GM12892 (cell line): ENCODE measurements around the gene CHAC1.
"Not testable (repeated sequence)": the region's sequence is repeated elsewhere in the genome, so short reads cannot be mapped to it uniquely, and the experiment has no call there.

ENCODE experiments used
- POLR2A ChIP-seq: IDR thresholded peaks from 2 replicates; pipeline ENCODE4 v1.6.1; 2011; ENCODE audit warnings: low read depth, low read length, control low read depth
- TAF1 ChIP-seq: IDR thresholded peaks from 2 replicates; pipeline ENCODE4 v1.6.1; 2011; ENCODE audit warnings: low read depth, mild to moderate bottlenecking, control low read depth, low read length, borderline replicate concordance

GRCh38 chr15:40962317-40962716, 9.0 kb downstream of the CHAC1 start:
- not testable (repeated sequence) for TF ChIP-seq TAF1, POLR2A
